ENCODE data around the gene GLTPD2.

GLTPD2 gene

DNA sequence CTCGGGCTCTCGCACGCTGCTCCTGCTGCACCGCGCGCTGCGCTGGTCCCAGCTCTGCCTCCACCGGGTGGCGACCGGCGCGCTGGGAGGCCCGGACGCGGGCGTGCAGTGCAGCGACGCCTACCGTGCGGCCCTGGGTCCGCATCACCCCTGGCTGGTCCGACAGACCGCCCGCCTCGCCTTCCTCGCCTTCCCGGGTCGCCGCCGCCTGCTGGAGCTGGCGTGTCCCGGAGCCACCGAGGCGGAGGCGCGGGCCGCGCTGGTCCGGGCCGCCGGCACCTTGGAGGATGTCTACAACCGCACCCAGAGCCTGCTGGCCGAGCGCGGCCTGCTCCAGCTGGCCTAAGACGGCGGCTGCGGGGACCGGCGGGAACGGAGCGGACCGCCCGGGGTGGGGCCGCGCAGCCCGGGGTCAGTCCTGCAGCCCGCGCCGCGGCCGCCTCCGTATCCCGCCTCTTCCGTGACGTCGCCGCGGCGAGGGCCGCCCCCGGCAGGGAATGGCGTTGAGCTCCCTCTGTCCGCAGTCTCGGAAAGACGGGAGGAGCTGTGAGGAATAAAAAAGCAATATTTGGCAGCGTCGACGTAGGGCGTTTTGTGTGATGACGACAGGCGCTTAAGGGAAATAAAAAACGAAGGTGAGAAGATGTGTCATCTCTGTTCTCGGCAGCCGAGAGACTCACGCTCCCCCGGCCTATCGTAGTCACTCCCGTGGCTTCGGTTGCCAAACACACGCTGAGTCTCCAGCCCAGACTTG, 1.4 kb downstream of the GLTPD2 start:
- no peaks in the 10 kb centered on the region for H3K9me3 ChIP-seq (ENCODE audit: control insufficient read depth, low read length)
- peak overlapping the region; percentile 91 for H3K27ac ChIP-seq
- H3K79me2 ChIP-seq = no peaks in the 10 kb centered on the region

DNA sequence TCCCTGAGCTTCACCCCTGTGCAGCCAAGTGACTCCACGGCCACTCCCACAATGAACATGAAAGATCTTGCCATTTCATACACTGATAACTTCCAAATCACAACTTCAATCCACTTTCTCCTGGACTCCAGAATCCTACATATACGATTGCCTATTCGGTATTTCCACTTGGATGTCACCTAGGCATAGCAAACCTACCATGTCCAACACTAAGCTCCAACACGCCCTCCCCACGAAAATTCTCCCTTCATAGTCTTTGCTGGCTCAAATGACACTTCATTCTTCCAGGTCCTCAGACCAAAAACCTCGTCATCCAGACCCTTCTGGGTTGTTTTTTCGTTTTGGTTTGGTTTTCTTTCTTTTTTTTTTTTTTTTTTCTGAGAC, 1.9 kb downstream of the GLTPD2 start:
- Histone ChIP-seq H3K79me2 (no peaks in the 10 kb centered on the region), H3K9ac (no peak overlapping the region), H3K9me3 (ENCODE audit: control insufficient read depth, low read length) (no peaks in the 10 kb centered on the region), H3K4me1 (peaks cover 21% of the 10 kb centered on the region), H3K4me2 (ENCODE audit: low read length) (peak overlapping the region; percentile 92), H3K36me3 (ENCODE audit: control insufficient read depth, insufficient read depth, low read length) (no peaks in the 10 kb centered on the region), H3K27me3 (ENCODE audit: control insufficient read depth, insufficient read depth, low read length) (no peaks in the 10 kb centered on the region), H2AFZ (peak overlapping the region; percentile 81), H3K4me3 (ENCODE audit: low read depth, low read length) (peak overlapping the region; percentile 80), H3K27ac (peak overlapping the region; percentile 91)
- TF ChIP-seq, protein P1, sequence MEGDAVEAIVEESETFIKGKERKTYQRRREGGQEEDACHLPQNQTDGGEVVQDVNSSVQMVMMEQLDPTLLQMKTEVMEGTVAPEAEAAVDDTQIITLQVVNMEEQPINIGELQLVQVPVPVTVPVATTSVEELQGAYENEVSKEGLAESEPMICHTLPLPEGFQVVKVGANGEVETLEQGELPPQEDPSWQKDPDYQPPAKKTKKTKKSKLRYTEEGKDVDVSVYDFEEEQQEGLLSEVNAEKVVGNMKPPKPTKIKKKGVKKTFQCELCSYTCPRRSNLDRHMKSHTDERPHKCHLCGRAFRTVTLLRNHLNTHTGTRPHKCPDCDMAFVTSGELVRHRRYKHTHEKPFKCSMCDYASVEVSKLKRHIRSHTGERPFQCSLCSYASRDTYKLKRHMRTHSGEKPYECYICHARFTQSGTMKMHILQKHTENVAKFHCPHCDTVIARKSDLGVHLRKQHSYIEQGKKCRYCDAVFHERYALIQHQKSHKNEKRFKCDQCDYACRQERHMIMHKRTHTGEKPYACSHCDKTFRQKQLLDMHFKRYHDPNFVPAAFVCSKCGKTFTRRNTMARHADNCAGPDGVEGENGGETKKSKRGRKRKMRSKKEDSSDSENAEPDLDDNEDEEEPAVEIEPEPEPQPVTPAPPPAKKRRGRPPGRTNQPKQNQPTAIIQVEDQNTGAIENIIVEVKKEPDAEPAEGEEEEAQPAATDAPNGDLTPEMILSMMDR (IDR thresholded peaks at IDR 0.05) = no peak

More for the DNA sequence above, 1.4 kb downstream of the GLTPD2 start:
- Histone ChIP-seq H3K4me2 (ENCODE audit: low read length) (peak overlapping the region; percentile 92), H3K27me3 (ENCODE audit: control insufficient read depth, insufficient read depth, low read length) (no peaks in the 10 kb centered on the region), H3K4me1 (peaks cover 22% of the 10 kb centered on the region), H3K9ac (peak overlapping the region; percentile 56), H3K4me3 (ENCODE audit: low read depth, low read length) (peak overlapping the region; percentile 80), H2AFZ (peak overlapping the region; percentile 81), H3K36me3 (ENCODE audit: control insufficient read depth, insufficient read depth, low read length) (no peaks in the 10 kb centered on the region)
- TF ChIP-seq, protein P1 (IDR thresholded peaks at IDR 0.05) = peak; percentile 85

DNA sequence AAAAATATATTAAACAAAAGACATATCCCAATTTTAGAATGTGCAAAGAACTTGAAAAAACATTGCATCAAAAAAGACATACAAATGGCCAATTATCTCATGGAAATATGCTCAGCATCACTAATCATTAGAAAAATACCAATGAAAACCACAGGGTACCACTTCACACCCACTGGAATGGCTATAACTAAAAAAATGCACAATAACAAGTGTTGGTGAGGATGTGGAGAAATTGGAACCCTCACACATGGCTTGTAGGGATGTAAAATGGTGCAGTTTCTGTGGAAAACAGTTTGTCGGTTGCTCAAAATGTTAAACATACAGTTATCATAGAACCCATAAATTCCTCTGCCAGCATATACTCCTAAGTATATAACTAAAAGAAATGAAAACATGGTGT, 6.4 kb downstream of the GLTPD2 start:
- H3K4me2 ChIP-seq (ENCODE audit: low read length) = no peak overlapping the region
- no peaks in the 10 kb centered on the region for H3K9me3 ChIP-seq (ENCODE audit: control insufficient read depth, low read length)
- peaks cover 8% of the 10 kb centered on the region for H3K4me1 ChIP-seq
- TF ChIP-seq, protein P1 (IDR thresholded peaks at IDR 0.05) = no peak
- no peak overlapping the region for H3K9ac ChIP-seq
- peaks cover 5% of the 10 kb centered on the region for H3K79me2 ChIP-seq
- H3K27me3 ChIP-seq (ENCODE audit: control insufficient read depth, insufficient read depth, low read length) = no peaks in the 10 kb centered on the region
- H3K27ac ChIP-seq = no peak overlapping the region
- no peaks in the 10 kb centered on the region for H3K36me3 ChIP-seq (ENCODE audit: control insufficient read depth, insufficient read depth, low read length)
- H2AFZ ChIP-seq = peak overlapping the region; percentile 89
- peak overlapping the region; percentile 99 for H3K4me3 ChIP-seq (ENCODE audit: low read depth, low read length)

DNA sequence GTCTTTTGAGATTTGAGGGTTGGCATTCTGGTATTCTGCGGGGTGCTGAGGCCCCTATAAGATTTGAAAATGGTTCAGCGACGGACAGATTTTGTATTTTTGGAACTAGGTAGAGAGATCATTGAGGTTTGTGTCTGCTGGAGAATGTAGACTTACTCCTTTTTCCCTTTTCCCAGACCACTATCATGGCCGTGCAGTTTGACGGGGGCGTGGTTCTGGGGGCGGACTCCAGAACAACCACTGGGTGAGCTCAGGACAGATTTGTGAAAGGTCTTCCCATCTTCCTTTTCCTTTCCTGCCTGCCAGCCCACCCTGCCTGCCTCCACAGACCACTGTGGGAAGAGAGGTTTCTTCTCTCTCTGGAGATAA, 7.8 kb downstream of the GLTPD2 start:
- H3K27ac ChIP-seq = peak overlapping the region; percentile 92
- H3K9me3 ChIP-seq (ENCODE audit: control insufficient read depth, low read length) = no peaks in the 10 kb centered on the region
- peak overlapping the region; percentile 99 for H3K4me3 ChIP-seq (ENCODE audit: low read depth, low read length)
- H3K36me3 ChIP-seq (ENCODE audit: control insufficient read depth, insufficient read depth, low read length) = no peaks in the 10 kb centered on the region
- peaks cover 5% of the 10 kb centered on the region for H3K79me2 ChIP-seq
- peak overlapping the region; percentile 95 for H3K9ac ChIP-seq
- peaks cover 5% of the 10 kb centered on the region for H3K4me1 ChIP-seq
- peak overlapping the region; percentile 89 for H2AFZ ChIP-seq
- no peaks in the 10 kb centered on the region for H3K27me3 ChIP-seq (ENCODE audit: control insufficient read depth, insufficient read depth, low read length)
- peak overlapping the region; percentile 91 for H3K4me2 ChIP-seq (ENCODE audit: low read length)
- TF ChIP-seq, protein P1 (IDR thresholded peaks at IDR 0.05) = peak; percentile 5

All from parathyroid adenoma (tissue), 2 donors.